H9 (cell line): Measurements from ENCODE around the gene TMEM151B. TPM values are rescaled to one million over a fixed set of nuclear protein-coding genes. Genes with fewer than 3 reads are reported as not detected.

ENCODE experiments used
- DNase-seq: peaks from one replicate; pipeline ENCODE4 v3.0.0-alpha.2; 2017
- H2AFZ ChIP-seq: one replicate; pipeline ENCODE4 v1.6.1; 2013; ENCODE audit warnings: mild to moderate bottlenecking, low read length, control low read depth, moderate library complexity
- H2AK5ac ChIP-seq: 2 replicates; pipeline ENCODE4 v1.6.1; 2013; ENCODE audit warnings: low read length, control low read depth, mixed read lengths; ENCODE audit not compliant: insufficient read length
- H2BK120ac ChIP-seq: one replicate; pipeline ENCODE4 v1.6.1; 2013; ENCODE audit warnings: low read depth, mild to moderate bottlenecking, low read length, control low read depth, inconsistent platforms; ENCODE audit not compliant: poor library complexity, severe bottlenecking
- H2BK12ac ChIP-seq: 2 replicates; pipeline ENCODE4 v1.6.1; 2013; ENCODE audit warnings: low read length, control low read depth, mixed read lengths, low read depth; ENCODE audit not compliant: insufficient read length
- H2BK15ac ChIP-seq: 2 replicates; pipeline ENCODE4 v1.6.1; 2013; ENCODE audit warnings: low read depth, low read length, control low read depth
- H2BK20ac ChIP-seq: one replicate; pipeline ENCODE4 v1.6.1; 2013; ENCODE audit warnings: low read depth, mild to moderate bottlenecking, low read length, control low read depth, inconsistent platforms; ENCODE audit not compliant: poor library complexity, severe bottlenecking
- H2BK5ac ChIP-seq: 2 replicates; pipeline ENCODE4 v1.6.1; 2013; ENCODE audit warnings: low read length, control low read depth, mixed read lengths; ENCODE audit not compliant: insufficient read length
- H3K14ac ChIP-seq: 2 replicates; pipeline ENCODE4 v1.6.1; 2013; ENCODE audit warnings: low read length, control low read depth; ENCODE audit not compliant: insufficient read depth
- H3K18ac ChIP-seq: 2 replicates; pipeline ENCODE4 v1.6.1; 2013; ENCODE audit warnings: low read depth, mild to moderate bottlenecking, mixed read lengths, low read length, control low read depth; ENCODE audit not compliant: insufficient read length
- H3K23ac ChIP-seq: 2 replicates; pipeline ENCODE4 v1.6.1; 2013; ENCODE audit warnings: low read length, control low read depth, mixed read lengths, low read depth; ENCODE audit not compliant: insufficient read length
- H3K23me2 ChIP-seq: 2 replicates; pipeline ENCODE4 v1.6.1; 2013; ENCODE audit warnings: low read depth, mild to moderate bottlenecking, mixed read lengths, low read length, control low read depth; ENCODE audit not compliant: insufficient read length, poor library complexity, severe bottlenecking
- H3K27ac ChIP-seq: 2 replicates; pipeline ENCODE4 v1.5.1; 2013; ENCODE audit warnings: low read length, control low read depth, mixed read lengths, low read depth; ENCODE audit not compliant: insufficient read length
- H3K27me3 ChIP-seq: 2 replicates; pipeline ENCODE4 v1.6.1; 2013; ENCODE audit warnings: low read length, control low read depth, inconsistent platforms; ENCODE audit not compliant: insufficient read depth
- H3K4ac ChIP-seq: 2 replicates; pipeline ENCODE4 v1.6.1; 2013; ENCODE audit warnings: low read depth, mild to moderate bottlenecking, control low read depth, inconsistent platforms, low read length, moderate library complexity
- H3K4me1 ChIP-seq: 2 replicates; pipeline ENCODE4 v1.6.1; 2013; ENCODE audit warnings: low read length, control low read depth, inconsistent platforms; ENCODE audit not compliant: insufficient read depth
- H3K4me2 ChIP-seq: 2 replicates; pipeline ENCODE4 v1.6.1; 2013; ENCODE audit warnings: low read length, control low read depth, mixed read lengths; ENCODE audit not compliant: insufficient read length, insufficient read depth
- H3K56ac ChIP-seq: 2 replicates; pipeline ENCODE4 v1.6.1; 2013; ENCODE audit warnings: low read depth, mild to moderate bottlenecking, mixed read lengths, low read length, control low read depth; ENCODE audit not compliant: insufficient read length
- H3K79me1 ChIP-seq: 2 replicates; pipeline ENCODE4 v1.6.1; 2013; ENCODE audit warnings: low read depth, mild to moderate bottlenecking, moderate library complexity, low read length, control low read depth, inconsistent platforms; ENCODE audit not compliant: insufficient read depth, poor library complexity, severe bottlenecking
- H3K79me2 ChIP-seq: 2 replicates; pipeline ENCODE4 v1.6.1; 2013; ENCODE audit warnings: low read length, control low read depth, inconsistent platforms; ENCODE audit not compliant: insufficient read depth
- H3K9ac ChIP-seq: 2 replicates; pipeline ENCODE4 v1.6.1; 2013; ENCODE audit warnings: low read length, control low read depth, mixed read lengths; ENCODE audit not compliant: insufficient read length; ENCODE audit errors: extremely low read depth
- H3K9me3 ChIP-seq: one replicate; pipeline ENCODE4 v1.6.1; 2013; ENCODE audit warnings: low read depth, low read length, inconsistent platforms; ENCODE audit not compliant: control insufficient read depth
- H3T11ph ChIP-seq: one replicate; pipeline ENCODE4 v1.6.1; 2013; ENCODE audit warnings: mild to moderate bottlenecking, low read length, control low read depth, inconsistent platforms
- H4K20me1 ChIP-seq: one replicate; pipeline ENCODE4 v1.6.1; 2013; ENCODE audit not compliant: control insufficient read depth, insufficient read length, insufficient read depth
- H4K5ac ChIP-seq: 2 replicates; pipeline ENCODE4 v1.6.1; 2013; ENCODE audit warnings: low read depth, mild to moderate bottlenecking, mixed read lengths, low read length, control low read depth; ENCODE audit not compliant: insufficient read length
- H4K8ac ChIP-seq: replicated peaks from 2 replicates; pipeline ENCODE4 v1.6.1; 2013; ENCODE audit warnings: low read length, control low read depth, mixed read lengths, low read depth; ENCODE audit not compliant: insufficient read length
- H4K91ac ChIP-seq: 2 replicates; pipeline ENCODE4 v1.6.1; 2013; ENCODE audit warnings: low read depth, mild to moderate bottlenecking, moderate library complexity, mixed read lengths, low read length, control low read depth; ENCODE audit not compliant: insufficient read length
- H3K27ac Mint-ChIP-seq, 3 experiments: 2 replicates in 2 of 3; 3 replicates in 1 of 3; pipeline ENCODE4 v1.8.0; 2020 to 2021; ENCODE audit warnings: mixed read lengths in 3 of 3, mild to moderate bottlenecking in 1 of 3, moderate library complexity in 1 of 3
- H3K27me3 Mint-ChIP-seq: 2 replicates; pipeline ENCODE4 v1.8.0; 2021; ENCODE audit warnings: low read depth, mild to moderate bottlenecking, moderate library complexity, mixed read lengths
- H3K36me3 Mint-ChIP-seq, 3 experiments: 2 replicates in 2 of 3; 3 replicates in 1 of 3; pipeline ENCODE4 v1.8.0; 2020 to 2021; ENCODE audit warnings: low read depth in 3 of 3, mixed read lengths in 3 of 3; ENCODE audit not compliant: insufficient read depth in 1 of 3
- H3K4me1 Mint-ChIP-seq, 2 experiments: 2 replicates each; pipeline ENCODE4 v1.8.0; 2020; ENCODE audit warnings: mixed read lengths in 2 of 2
- H3K4me3 Mint-ChIP-seq, 2 experiments: 2 replicates in 1 of 2; 3 replicates in 1 of 2; pipeline ENCODE4 v1.8.0; 2020 to 2021; ENCODE audit warnings: mild to moderate bottlenecking in 2 of 2, mixed read lengths in 2 of 2, moderate library complexity in 1 of 2
- H3K9me3 Mint-ChIP-seq, 2 experiments: 2 replicates in 1 of 2; 3 replicates in 1 of 2; pipeline ENCODE4 v1.8.0; 2020; ENCODE audit warnings: mild to moderate bottlenecking in 2 of 2, mixed read lengths in 2 of 2, moderate library complexity in 1 of 2
- CTCF ChIP-seq: fragments of 200-600 bp; sonication (generic); conservative IDR thresholded peaks from 3 replicates; pipeline ENCODE4 v1.8.0; 2021; ENCODE audit warnings: antibody characterized with exemption, mild to moderate bottlenecking
- WGBS: extraction: QIAGEN DNeasy Blood & Tissue Kit; methylation state at CpG from one replicate; pipeline ENCODE4 v1.1.7; 2013; ENCODE audit warnings: missing lambda C conversion rate, low lambda C conversion rate, mixed read lengths; ENCODE audit not compliant: insufficient read length; ENCODE audit errors: extremely low coverage; 5-methylcytosine and 5-hydroxymethylcytosine counted together
- total RNA-seq: library from RNA; stranded (reverse); gene quantifications from 2 replicates; pipeline ENCODE4 v1.2.1, GENCODE V29; 2021

TMEM151B gene
- total RNA-seq, 1 experiment from 2014 or later: 2.4 TPM

- Histone ChIP-seq H2BK20ac (no peak overlapping the region), H4K91ac (no peak overlapping the region), H2AK5ac (no peak overlapping the region), H4K8ac (no peak overlapping the region), H3K23me2 (peaks cover 20% of the 10 kb centered on the region), H3K9me3 (no peaks in the 10 kb centered on the region), H2BK12ac (no peak overlapping the region), H3K27me3 (peaks cover 7% of the 10 kb centered on the region; the same call in 1 of the 2 replicates), H3K79me1 (no peaks in the 10 kb centered on the region), H2BK5ac (no peak overlapping the region), H2BK15ac (no peak overlapping the region), H3K4me1 (peaks cover 12% of the 10 kb centered on the region; the same call in 1 of the 2 replicates), H2BK120ac (no peak overlapping the region), H3T11ph (no peak overlapping the region), H3K4me2 (no peak overlapping the region), H3K14ac (no peak overlapping the region), H4K20me1 (no peaks in the 10 kb centered on the region), H3K79me2 (no peaks in the 10 kb centered on the region), H3K23ac (no peak overlapping the region), H4K5ac (no peak overlapping the region), H3K18ac (no peak overlapping the region), H3K4ac (no peak overlapping the region), H2AFZ (no peak overlapping the region), H3K27ac (no peak overlapping the region), H3K56ac (no peak overlapping the region), H3K9ac (no peak overlapping the region)
- no peaks in the 10 kb centered on the region; a peak in 1 of 5 replicates for H3K9me3 Mint-ChIP-seq
- H3K4me1 Mint-ChIP-seq: peaks cover 38 to 56% of the 10 kb centered on the region in 2 experiments
- peak overlapping the region in 1 of 3 experiments; percentile 26; a peak in 2 of 7 replicates for H3K27ac Mint-ChIP-seq
- peak; percentile 96 for TF ChIP-seq CTCF
- peaks cover 24% of the 10 kb centered on the region for H3K27me3 Mint-ChIP-seq
- H3K36me3 Mint-ChIP-seq: no peaks in the 10 kb centered on the region; a peak in 1 of 7 replicates
- WGBS: no CpG with 5 or more reads among the region's 5 CpGs
- peak; percentile 86 for DNase-seq
- H3K4me3 Mint-ChIP-seq: peak overlapping the region in 1 of 2 experiments; percentile 84; a peak in 2 of 5 replicates
Observed at GRCh38 chr6:44268095-44268628, 2.1 kb upstream of the TMEM151B start.
